Right lobe of liver (tissue), 4 donors: Measurements from ENCODE around the gene SUPT6H.

Experiments used
- POLR2A ChIP-seq: fragments of 450-650 bp; IDR thresholded peaks from one replicate; pipeline ENCODE4 v1.6.1; 2017; ENCODE audit warnings: antibody characterized with exemption, mild to moderate bottlenecking
- TF ChIP-seq, protein P1 (sequence below), 4 donors: fragments of 200-600 bp in 3 of 4; fragments of 450-650 bp in 1 of 4; IDR thresholded peaks; one replicate each; pipeline versions ENCODE4 v1.5.1 to v1.8.0; 2016 to 2022; ENCODE audit warnings: antibody characterized with exemption in 4 of 4, mild to moderate bottlenecking in 2 of 4
- donor health status: DM: no; HTN: no; CAD: no.
- donor health status: DM: no; HTN: no; CAD: no.
- donor health status: DM: no; HTN: yes; CAD: no.

DNA sequence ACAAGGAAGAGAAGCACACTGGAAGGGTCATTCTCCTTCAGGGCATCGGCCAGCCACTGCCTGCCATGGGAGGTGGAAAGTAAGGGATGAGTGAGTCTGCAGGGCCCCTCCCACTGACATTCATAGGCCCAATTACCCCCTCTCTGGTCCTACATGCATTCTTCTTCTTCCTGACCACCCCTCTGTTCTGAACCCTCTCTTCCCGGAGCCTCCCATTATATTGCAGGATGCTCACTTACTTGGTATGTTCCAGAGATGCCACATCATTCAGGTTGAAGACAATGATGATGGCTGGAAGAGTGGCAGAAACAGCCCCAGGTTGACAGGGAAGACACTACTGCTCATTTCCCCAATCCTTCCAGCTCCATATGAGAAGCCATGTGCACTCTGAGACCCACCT, 53.2 kb downstream of the SUPT6H start:
- no peak for TF ChIP-seq POLR2A
- TF ChIP-seq, protein P1, sequence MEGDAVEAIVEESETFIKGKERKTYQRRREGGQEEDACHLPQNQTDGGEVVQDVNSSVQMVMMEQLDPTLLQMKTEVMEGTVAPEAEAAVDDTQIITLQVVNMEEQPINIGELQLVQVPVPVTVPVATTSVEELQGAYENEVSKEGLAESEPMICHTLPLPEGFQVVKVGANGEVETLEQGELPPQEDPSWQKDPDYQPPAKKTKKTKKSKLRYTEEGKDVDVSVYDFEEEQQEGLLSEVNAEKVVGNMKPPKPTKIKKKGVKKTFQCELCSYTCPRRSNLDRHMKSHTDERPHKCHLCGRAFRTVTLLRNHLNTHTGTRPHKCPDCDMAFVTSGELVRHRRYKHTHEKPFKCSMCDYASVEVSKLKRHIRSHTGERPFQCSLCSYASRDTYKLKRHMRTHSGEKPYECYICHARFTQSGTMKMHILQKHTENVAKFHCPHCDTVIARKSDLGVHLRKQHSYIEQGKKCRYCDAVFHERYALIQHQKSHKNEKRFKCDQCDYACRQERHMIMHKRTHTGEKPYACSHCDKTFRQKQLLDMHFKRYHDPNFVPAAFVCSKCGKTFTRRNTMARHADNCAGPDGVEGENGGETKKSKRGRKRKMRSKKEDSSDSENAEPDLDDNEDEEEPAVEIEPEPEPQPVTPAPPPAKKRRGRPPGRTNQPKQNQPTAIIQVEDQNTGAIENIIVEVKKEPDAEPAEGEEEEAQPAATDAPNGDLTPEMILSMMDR (IDR thresholded peaks at IDR 0.05), result no peak
